HG02763 (cell line): Measurements from ENCODE around the gene PKIB.
"Not testable (repeated sequence)": the region's sequence is repeated elsewhere in the genome, so short reads cannot be mapped to it uniquely, and the experiment has no call there.

Experiments
- ATAC-seq: cut with Tn5 transposase; IDR thresholded peaks from one replicate; pipeline ENCODE4 v1.9.1; 2021; ENCODE audit warnings: mild to moderate bottlenecking, moderate library complexity; ENCODE audit not compliant: unreplicated experiment

PKIB gene, protein sequence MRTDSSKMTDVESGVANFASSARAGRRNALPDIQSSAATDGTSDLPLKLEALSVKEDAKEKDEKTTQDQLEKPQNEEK

DNA sequence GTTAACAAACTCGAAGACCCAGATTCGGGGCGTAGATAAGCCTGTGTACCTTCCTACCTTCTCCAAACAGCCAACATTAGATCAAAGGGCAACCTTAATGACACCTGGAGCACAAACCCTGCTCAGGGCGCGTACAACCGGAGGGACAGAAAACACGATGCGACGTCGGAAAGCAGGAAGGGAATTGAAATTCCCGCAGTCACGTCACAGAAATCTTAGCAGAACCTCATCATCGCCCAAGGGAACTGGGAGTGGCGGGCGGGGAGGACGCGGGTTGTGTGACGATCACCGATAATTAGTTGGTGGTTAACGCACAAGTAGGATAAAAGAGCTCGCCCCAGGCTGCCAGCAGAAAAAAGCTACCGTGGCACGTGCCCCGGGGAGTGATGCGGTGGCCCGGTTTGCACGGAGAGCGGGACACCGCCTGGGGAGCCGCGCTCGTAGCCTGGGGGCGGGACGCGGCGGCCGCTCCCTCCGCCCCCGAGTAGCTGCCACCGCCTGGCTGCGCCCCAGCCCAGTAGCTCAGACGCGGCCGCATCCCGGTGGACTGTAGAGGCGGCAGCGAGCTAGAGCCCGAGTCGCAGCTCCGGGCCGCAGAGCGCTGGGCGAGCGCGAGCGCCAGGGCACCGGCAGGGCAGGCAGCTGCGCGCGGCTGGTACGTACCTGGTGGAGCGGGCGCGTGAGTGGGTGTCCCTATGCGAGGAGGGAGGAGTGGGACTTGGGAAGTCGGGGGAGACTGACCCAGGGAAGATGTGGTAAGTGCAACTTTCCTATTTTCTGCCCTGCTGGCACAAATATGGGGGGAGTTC is at the start of gene PKIB:
Gene PKIB (plus strand): TSS at position 525 of the 809 bp plus-strand sequence. CDS start 107,390 bp downstream, outside the sequence.
- peak; percentile 86 for ATAC-seq

DNA sequence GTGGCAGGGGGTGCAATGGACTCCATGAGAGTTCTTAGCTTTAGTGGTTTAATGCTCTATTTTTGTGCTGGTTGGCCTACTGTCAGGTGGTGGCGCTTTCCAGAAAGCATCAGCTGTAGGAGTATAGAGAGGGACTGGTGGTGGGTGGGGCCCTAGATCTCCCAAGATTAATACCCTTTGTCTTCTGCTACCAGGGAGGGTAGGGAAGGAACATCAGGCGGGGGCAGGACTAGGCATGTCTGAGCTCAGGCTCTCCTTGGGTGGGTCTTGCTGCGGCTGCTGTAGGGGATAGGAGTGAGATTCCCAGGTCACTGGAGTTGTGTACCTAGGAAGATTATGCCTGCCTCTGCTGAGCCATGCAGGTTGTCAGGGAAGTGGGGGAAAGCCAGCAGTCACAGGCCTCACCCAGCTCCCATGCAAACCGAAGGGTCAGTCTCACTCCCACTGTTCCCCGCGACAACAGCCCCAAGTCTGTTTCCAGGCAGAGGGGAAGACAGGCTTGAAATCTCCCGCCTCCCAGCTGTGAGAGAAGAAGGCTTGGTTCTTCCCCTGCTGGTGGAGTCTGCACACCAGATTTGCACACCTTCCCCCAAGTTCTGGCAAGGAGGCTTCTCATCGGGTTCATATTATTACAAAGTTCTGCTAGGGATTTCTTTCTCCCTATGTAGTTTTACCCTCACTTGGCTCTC is 46.7 kb upstream of the PKIB start:
- ATAC-seq: no peak

DNA sequence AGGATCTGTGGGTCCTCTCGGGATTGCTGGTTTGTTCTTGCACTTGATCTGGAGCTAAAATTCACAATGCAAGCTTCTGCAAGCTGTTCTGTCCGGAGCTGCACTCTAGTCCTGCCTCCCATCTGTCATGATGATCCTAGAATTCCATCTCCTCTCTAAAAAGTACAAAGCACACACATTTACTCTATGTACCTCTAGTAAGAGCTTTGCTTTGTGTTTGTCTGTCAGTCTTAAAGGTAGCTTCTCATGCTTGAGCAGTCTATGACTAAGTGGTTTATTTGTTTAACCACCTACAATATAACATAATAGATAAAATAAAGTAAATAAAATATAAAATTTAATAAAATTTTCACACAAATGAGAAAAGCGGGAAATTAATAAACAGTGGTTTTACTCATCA is 46.0 kb upstream of the PKIB start:
- no peak for ATAC-seq

DNA sequence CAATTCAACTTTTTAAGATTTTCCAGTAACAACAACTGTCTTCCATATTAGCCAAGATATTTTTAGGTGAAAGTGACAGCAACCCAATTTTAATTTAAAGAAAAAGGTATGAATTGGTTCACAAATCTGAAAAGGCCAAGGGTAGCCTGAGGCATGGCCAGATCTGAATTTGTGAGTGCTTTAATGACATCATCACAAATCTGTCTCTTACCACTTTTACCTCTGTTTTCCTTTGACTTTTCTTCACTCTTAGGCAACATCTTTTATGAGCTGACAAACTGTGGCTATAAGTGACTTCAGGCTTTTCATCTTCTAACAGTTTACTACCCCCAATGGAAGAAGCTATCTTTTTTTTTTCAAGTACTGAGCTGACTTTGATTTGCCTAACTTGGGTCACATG is 44.5 kb upstream of the PKIB start:
- ATAC-seq: no peak

DNA sequence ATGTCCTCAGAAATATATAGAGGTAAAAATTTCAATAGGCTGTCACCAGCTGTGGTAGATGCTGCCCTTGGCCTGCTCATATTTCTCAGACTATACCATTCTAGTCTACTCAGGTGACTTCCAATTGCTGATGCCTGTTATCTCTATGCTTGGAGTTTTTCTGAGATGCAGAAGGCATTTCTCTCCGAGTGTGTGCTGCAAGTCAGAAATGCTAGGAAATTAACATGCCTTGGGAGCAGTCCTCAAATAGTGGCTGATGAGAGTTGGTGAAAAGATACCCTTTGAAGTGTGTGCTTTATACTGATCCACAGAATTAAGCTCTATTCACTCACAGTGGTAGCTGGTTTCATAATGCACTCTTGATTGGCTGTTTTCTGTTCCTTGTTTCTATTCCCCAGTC is 43.2 kb upstream of the PKIB start:
- no peak for ATAC-seq

DNA sequence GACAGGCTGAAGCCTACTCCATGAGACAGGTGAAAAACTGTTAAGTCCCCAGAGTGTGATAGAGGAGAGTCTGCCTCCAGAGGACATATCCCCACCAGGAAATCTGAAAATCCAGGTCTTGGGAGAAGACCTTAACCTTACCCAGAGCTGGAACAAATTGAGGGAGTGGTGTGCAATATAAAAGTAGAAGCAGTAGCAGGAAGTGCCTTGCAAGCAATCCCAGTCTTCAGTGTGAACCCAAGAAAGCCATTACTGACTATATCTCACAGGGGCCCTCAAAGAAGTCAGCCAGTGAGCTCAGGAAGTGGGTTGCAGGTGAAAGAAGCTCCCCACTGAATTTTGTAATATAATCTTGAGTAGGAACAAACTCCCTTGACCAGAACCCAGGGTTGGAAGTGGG is 41.9 kb upstream of the PKIB start:
- ATAC-seq: no peak

DNA sequence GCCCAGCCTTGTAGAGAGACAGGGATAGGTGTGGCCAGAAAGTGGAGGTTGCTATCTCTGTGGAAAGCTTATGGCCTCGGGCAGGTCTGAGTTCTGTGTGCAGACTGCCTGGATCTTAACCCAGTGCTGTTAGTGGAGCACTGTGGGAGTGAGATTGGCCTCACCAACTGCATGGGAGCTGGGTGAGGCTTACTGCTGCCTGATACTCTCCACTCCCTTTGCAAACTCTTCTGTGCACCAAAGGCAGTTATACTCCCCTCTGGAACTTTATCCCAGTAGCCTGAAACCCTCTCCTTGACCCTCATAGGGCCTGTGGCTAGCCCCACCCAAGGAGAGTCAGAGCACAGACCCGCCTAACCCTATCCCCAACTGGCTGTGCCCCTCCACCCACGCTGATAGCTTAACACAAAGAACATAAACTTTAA is 41.4 kb upstream of the PKIB start:
- no peak for ATAC-seq

DNA sequence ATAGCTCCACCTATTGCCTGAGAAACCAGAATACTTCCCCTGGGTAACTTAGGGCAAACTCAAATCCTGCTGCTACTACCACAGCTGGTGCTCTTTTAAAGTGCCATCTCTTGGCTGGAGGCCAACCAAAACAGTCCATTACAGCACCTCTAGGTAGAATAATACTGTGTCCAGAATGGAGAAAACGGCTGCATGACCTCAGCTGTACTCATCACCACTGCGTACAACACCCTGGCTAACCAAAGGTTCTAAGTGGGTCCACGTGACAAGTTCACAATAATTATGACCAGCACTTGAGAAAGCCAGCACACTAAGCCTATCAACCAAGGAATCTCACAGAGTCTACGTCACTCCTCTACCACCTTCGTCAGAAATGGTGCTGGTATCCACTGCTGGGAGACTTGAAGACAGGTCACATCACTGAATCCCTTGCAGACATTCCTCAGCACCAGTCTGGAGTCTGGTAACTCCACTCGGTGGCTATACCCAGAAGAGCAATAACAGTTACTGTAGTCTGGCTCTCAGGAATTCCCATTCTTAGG is 40.9 kb upstream of the PKIB start:
- no peak for ATAC-seq

DNA sequence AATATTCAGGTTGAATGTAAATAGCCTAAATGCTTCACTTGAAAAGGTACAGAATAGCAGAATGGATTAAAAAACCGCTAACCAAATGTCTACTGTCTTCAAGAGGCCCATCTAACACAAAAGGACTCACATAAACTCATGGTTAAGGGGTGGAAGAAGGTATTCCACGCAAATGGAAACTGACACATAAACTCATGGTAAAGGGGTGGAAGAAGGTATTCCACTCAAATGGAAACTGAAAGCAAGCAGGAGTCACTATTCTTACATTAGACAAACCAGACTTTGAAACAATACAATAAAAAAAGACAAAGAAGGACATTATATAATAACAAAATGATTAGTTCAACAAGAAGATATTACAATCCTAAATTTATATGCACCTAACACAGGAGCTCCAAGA is 38.3 kb upstream of the PKIB start:
- ATAC-seq: peak; percentile 72

DNA sequence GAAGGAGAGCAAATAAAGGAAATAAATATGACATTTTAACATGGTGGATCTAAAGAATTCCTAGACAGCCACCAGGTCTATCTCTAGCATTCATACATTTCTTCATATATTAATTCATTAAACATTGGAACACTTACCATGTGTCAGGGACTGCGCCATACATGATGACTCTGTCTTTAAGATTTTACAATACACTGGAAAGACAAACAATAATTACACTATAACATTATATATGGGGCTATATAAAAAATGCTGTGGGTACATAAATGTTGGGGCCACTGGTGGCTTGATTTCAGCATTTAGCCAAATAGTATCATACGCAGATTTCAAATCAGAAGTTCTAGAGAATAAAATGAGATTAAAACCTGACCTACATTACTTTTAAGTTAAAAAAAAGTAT is 33.3 kb upstream of the PKIB start:
- no peak for ATAC-seq

DNA sequence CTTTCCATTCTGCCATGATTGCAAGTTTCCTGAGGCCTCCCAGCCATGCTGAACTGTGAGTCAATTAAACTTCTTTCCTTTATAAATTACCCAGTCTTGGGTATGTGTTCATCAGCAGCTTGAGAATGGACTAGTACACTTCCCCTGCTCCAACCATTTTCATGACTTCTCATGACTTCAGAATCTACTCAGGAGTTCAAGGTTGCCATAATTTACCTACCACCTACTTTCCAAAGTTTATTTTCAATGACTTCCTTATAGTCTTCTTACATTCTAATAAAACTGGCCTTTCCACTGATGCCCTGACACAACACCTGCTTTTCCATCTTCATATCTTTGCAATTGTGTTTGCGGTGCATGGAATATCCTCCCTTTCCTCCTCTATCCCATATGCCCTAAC is 31.2 kb upstream of the PKIB start:
- no peak for ATAC-seq

DNA sequence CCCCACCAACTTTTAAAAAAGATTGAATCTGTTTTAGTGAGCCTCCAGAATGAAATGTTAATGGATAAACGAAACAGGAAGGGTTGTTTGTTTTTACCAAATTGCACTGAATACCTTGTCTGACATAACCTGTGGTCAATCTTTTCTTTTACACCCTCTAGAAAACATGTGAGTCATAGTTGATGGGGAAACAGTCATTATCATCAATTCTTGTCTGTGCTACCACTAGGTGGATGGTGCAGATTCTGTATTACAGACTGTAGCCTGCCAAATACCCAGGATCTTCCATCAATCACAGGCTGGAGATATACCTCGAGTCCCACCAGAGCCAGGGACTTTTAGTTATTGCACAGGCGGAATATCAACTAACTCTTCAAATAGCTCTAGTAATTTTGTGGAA is 29.5 kb upstream of the PKIB start:
- ATAC-seq: no peak

DNA sequence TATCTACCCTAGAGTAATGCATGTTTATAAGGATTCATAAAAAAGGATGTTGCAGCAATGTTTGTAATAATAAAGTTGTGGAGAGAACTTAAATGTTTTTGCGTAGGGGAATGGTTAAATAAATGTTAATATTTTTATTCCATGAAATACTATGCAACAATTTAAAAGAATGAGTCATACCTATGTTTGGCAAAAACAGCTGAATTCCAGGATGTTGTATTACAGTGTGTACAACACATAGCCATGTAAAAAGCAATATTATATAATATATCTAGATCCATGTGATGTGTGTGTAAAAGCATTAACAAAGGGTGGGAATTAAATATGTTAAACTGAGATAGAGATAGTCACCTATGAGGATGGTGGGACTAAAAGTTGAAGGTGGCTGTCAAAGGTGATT is 21.1 kb upstream of the PKIB start:
- no peak for ATAC-seq

DNA sequence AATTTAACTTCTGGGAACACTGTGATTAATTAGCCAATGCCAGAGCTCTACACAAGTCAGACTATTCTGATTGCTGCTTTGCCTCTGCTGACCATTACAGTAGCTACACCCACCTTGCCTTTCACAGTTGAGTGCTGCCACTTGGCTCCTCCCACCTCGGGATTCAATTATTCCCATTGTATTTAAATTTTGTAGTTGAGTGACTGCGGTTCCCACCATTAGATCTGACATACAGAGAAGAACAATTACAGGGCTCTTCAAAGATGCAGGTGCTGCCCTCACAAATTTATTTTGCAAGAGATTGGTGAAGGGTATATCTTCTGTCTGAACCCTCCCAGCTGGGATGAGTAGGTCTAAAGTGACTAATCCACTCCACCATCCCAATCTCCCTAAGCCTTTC is 11.9 kb upstream of the PKIB start:
- not testable (repeated sequence) for ATAC-seq

DNA sequence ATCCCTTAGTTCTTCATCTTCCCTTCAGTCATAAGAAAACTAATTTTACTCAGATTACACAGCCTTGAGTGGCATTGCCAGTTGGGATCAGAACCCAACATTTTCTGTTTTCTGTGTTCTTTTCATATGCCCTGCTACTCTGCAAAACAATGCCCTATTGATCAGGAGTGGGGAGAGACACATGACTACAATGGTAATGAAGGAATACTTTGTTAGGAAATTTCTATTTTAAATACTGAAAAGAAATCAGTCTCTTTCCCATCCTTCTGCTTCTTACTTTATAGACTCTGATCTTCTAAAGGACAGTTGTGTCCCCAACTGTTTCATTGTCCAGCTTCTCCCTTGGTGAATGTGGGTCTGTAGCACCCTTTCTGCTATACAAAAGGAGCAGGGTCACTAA is 5.5 kb upstream of the PKIB start:
- ATAC-seq: no peak

DNA sequence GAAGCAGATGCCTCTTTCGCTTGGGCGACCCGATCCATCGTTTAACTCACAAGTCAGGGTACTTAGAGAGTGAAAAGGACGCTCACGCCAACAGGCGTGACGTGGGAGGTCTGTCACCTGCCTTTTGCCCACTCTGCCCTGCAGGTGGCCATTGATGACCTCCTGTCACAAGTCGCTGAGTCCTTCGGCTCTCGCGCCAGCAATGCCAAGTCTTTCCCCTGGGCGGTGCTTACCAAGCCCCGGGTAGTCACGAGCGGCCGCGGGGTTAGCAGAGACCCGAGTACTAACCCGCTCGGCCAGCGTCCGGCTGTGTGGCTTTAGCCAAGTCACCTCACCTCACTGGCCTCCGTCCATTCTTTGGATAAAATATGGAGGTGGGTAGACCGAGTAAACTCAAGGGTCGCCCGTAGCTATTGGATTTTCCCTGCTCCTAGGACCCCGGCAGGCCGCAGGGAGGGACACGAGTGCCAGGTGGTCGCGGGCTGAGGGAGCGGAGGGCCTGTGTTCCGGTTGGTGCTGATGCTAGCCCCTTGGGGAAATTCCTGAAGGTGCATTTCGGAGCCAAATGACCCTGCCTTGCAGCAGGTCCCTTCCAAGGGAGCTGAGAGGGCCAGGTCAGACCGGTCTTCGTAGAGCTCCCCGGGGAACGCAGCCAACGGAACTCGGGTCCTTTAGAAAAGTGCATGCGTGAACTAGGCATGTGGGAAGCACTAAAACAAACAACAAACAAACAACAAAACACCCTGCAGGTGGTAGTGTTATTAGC is 668 bp downstream of the PKIB start:
- ATAC-seq: peak; percentile 35

DNA sequence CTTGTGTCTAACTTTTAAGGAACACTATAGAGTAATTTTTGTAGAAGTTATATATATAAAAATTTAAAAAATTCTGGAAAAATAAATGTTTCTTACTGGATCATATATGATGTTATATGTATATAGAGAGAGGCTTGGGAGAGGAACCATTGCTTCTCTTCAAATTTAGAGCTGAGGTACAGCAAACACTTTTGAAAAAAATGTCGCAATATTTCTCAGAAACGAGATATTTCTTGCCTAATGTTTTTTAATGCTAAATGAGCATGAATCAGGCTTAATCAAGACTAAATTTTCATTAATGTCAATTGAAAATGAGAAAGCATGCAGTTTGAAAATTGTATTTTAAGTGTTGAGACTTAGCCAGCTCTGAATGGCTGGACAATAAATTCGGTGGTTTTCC is 2.6 kb downstream of the PKIB start:
- ATAC-seq: no peak

DNA sequence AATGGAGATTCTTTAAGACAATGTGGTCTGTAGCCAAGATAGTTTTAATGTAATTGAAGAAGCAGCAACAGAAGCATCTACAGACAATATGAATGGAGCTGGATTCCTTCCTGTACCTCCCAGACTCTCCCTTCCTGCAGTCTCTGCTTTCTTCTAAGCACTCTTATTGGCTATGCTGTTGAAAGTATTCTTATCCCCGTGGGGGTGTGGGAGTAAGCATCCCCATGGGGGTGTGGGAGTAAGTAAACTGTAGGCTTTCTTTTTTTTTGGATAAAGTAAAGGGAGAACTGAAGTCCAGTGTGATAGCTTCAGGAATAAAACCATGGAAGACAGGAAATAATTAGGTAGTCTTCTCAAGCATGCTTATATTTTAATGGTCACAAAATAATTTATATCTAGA is 4.1 kb downstream of the PKIB start:
- no peak for ATAC-seq

DNA sequence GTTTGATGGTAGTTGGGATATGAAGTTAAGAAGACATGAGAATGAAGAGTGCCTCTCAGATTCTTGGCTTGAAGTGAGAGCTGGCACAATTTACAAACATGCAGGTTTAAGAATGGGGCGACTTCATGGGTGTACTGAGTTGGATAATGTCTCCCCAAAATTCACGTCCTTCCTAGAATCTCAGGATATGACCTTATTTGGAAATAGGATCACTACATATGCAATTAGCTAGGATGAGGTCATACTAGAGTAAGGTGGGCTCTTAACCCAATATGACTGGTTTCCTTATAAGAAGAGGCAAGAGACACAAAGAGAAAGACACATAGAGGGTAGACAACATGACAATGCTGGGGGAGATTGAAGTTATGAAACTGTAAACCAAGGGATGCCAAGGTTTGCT is 5.2 kb downstream of the PKIB start:
- ATAC-seq: no peak

DNA sequence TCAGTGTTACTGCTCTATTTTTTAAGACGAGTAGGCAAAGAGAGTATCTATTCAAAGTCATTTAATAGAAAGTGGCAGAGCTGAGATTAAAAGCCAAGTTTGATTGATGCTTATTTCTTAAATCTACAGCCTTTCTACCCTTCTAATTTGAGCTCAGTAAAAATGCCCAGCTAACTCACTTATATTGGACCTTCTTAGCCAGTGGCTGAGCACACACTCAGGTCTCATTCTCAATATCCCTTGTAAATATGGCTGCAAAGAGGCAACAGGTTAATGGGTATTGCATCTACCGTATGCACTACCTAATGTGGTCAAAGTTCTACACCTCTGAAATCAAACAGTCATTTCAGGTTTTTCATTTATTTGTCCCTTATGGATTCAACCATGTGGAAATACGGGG is 6.7 kb downstream of the PKIB start:
- no peak for ATAC-seq

DNA sequence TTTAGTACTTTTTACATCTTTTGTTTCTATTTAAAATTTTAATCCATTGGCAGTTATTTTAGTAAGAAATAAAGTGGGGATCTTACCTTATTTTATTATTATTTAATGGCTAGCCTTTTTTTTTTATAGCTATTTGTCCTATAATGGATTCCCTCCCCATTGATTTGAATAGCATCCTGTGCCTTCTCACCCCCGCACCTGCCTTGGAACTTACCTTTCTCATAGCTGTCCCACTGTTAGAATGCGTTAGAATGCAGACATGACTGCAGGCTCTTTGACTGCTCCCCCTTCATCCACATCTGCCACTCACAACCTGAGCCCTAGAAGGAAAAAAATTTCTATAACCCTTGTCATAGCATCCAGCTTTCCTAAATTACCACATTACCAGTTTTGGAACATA is 9.1 kb downstream of the PKIB start:
- ATAC-seq: no peak
